HG03442 (cell line): ENCODE data around the gene MRPL14.

Source experiments
- ATAC-seq: cut with Tn5 transposase; IDR thresholded peaks from one replicate; pipeline ENCODE4 v1.9.1; 2021; ENCODE audit warnings: mild to moderate bottlenecking, moderate library complexity; ENCODE audit not compliant: unreplicated experiment

MRPL14 gene

DNA sequence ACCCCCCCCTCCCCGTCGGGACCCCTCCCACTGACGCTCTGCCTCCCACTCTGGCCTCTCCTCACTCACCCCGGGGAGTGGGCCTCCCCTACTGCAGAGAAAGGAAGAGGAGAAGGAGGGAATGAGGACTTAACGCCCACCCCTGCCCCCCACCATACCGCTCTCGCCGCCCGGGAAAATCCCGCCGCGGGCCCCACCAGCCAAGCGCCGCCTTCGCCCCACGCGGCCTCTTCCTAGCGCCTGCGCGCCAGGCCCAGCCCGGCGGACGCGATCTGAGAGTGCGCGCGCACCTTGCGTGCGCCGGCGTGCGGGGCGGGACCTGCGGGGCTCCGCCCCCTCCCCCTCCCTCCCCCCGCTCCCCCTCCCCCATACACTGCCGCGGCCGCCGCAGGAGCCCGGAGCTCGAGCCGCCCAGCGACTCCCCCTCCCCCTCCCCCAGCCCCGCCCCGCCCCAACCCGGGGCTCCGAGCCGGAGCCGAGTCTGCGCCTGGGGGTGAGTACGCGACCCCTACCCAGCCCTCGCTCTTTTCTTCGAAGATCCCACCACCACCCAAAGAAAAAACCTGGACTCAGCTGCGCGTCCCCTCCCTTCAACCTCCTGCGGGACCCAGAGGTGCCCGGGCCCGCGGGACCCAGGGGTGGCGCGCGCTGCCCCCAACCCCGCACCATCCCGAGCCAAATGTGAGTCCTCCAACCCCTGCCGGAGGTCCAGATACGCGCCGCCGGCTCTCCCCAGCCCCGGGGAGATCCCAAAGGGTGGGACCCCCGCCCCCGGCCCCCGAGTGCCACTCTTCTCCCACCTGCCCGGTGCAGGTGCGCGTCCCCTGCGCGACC, at the start of gene MRPL14, which contains the start of gene TMEM63B:
Gene MRPL14, minus strand, starts transcription at position 267 of the 834 bp plus-strand sequence. CDS start 10,841 bp downstream, outside the sequence.
Gene TMEM63B, plus strand, starts transcription at position 369 of the 834 bp plus-strand sequence. CDS start 7,031 bp downstream, outside the sequence.
- peak; percentile 67 for ATAC-seq

DNA sequence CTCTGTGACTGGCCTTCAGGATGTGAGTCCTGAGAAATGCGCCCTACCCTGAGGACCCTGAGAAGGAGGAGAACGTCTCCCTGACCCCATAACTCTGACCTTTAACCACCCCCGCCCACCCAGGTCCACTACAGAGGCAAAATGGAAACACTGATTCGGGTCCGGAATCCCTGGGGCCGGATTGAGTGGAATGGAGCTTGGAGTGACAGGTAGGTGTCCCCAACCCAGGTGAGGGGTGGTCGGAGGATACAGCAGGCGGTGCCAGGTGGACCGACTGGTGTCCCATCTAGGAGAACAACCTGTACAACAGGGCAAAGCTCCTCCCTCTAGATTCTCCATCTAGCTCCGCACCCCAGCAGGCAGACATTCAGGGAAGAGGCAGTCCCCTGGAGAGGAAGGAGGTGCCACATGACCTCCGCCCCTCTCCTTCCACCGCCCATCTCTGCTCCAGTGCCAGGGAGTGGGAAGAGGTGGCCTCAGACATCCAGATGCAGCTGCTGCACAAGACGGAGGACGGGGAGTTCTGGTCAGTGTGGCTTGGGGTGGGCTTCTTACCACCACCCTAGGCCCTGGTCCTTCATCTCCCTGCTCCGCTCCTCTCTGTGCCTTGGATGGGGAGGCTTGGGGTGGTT, 49.0 kb upstream of the MRPL14 start:
- ATAC-seq = no peak

DNA sequence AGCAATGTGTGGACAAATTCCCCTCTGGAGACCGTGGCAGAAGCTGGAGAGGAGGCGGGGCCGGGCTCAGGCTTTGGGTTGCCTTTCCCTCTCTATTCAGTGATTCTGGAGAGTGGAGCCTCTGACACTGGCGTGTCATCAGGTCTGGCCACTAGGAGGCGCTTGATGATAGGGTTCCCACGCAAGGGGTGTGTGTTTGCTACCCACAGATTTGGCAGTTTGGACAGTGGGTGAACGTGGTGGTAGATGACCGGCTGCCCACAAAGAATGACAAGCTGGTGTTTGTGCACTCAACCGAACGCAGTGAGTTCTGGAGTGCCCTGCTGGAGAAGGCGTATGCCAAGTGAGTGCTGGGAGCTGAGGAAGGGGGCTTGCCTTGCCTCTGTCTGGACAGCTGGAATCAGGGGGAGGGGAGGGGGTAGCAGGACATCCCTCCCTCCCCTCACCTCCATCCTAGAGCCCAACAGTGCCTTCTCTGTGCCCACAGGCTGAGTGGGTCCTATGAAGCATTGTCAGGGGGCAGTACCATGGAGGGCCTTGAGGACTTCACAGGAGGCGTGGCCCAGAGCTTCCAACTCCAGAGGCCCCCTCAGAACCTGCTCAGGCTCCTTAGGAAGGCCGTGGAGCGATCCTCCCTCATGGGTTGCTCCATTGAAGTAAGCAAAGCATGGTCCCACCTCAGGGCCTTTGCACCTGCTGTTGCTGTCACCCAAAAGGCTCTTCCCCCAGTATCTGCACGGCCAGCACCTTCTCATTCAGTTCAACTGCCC, 45.7 kb upstream of the MRPL14 start:
- ATAC-seq = peak; percentile 62

DNA sequence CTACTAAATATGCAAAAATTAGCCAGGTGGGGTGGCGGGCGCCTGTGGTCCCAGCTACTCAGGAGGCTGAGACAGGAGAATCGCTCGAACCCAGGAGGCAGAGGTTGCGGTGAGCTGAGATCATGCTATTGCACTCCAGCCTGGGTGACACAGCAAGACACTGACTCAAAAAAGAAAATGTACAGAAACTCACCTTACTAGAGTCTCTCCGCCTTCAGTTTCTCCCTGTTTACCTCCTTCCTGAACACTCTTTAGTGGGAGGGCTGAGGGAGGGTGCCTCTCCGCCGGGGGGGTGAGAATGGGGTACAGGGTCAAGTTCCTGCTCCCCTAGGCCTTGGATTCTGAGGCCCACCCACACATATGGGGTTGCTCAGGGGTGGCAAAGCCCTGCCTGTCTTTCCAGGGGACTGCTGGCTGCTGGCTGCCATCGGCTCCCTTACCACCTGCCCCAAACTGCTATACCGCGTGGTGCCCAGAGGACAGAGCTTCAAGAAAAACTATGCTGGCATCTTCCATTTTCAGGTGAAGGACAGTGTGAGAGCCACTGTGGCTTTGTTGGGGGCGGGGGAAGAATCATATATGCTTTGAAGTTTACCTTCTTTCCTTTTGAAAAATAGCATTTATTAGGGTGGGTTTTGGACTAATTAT, 44.8 kb upstream of the MRPL14 start:
- ATAC-seq = no peak

DNA sequence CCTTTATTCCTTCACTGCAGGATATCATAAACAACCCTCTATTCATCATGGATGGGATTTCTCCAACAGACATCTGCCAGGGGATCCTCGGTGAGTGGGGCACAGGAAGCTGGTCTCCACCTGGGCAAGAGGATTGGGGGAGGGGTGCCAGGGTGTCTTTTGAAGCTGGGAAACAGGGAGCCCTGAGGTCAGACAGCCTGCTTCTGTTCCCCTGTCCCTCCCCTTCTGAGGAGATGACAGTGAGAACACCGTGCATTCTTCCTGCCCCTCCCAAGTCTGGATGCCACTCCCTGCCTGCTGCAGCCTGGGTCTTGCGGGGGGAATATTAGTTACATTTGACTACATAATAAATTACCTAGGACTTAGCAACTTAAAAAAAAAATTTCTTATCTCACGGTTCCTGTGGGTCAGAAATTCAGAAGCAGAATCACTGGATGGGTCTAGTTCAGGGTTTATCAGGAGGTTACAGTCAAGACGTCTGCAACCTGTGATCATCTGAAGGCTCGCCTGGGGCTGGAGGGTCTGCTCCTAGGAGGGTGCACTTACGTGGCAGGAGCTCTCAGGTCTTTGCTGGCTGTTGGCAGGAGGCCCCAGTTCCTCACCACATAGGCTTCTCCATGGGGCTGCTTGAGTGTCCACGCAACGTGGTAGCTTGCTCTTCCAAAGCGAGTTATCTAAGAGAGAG, 42.8 kb upstream of the MRPL14 start:
- no peak for ATAC-seq

DNA sequence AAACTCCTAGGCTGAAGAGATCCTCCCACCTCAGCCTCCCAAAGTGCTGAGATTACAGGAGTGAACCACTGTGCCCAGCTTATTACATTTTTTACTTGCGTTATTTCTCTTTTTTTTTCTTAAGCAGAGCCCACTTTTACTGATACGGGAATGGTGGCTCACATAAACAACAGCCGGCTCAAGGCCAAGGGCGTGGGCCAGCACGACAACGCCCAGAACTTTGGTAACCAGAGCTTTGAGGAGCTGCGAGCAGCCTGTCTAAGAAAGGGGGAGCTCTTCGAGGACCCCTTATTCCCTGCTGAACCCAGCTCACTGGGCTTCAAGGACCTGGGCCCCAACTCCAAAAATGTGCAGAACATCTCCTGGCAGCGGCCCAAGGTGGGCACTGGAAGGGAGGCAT, 41.9 kb upstream of the MRPL14 start:
- ATAC-seq = no peak

DNA sequence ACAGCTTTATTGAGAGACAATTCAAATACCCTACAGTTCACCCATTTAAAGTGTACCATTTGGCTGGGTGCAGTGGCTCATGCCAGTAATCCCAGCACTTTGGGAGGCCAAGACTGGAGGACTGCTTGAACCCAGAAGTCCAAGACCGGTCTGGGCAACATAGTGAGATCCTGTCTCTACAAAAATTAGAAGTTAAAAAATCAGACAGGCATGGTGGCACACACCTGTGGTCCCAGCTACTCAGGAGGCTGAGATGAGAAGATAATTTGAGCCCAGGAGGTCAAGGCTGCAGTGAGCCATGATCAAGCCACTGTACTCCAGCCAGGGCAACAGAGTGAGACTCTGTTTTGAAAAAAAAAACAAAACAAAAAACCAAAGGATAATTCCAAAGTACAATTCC, 40.3 kb upstream of the MRPL14 start:
- ATAC-seq = no peak

DNA sequence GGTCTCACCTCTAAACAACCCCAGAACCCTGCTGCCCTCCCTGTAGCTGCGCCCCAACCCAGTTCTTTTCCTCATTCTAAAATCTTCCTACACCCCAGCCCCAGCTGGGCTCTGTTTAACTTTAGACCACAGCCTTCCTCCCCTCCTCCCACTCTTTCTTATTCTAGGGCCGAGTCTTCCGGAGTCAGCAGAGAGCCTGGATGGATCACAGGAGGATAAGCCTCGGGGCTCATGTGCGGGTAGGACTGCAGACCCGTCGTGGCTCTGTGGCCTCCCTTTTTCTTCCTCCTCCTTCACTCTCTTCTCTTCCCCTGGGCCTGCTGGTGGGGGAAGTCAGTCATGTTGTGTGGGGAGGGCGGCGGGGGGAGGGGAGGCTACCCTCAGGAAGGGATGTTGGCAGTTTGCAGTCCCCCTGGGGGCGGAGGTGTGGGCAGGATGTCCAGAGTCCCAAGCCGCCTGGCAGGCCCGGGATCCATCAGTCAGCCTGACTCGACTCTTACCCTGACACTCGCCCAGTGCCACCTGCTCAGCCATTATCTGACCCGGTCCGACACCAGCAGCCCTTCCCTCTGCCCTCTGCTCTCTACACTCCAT, 39.4 kb upstream of the MRPL14 start:
- ATAC-seq = no peak

DNA sequence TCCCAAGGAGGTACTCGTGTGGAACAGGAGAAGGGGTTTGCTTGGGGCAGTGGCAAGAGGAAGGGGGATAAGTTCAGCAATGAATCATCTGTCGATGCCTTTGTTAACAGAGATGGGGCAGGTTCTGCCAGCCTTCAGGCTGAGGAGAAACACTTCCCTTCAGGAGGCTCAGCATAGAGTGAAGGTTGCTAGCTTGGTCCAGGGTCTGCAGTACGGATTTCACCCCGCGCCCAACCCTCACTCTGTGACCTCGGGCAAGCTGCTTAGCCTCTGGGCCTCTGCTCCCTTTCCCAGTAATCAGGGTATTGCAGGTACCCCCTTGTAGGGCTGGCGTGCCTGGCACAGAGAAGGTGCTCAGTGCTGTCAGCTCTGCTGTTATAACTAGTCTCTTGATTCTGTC, 38.9 kb upstream of the MRPL14 start:
- ATAC-seq = no peak

DNA sequence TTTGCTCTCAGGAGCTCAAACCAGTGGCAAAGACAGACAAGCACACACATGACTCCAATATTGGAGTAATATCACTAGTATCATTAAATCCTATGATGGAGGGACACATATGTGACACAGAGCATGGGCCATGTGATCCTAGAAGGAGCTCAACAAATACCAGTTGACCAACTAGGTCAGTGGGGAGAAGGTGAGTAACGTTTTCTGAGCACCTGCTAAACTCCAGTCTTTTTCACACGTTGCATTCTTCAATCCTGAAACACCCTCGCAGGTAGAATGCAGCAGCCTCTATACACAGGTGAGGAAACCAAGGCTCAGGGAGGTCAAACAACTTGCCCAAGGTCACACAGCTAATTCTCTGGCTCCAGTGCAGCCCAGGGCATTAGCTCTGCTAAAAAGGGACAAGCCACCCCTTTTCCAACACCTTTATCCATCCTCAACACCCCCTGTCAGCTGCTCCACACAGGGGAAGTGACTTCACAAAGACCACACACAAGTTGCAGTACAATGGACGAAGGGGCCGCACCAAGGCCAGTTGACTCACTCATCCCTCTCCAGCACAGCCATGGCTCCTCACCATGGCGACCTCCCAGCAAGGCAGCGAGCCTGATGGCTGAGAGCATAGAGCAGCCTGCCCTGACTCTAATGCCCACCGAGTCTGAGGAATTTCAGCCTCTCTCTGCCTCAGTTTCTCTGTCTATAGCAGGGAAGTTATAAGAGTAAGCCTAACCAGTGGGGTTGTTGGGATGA, 35.8 kb upstream of the MRPL14 start:
- ATAC-seq = no peak

DNA sequence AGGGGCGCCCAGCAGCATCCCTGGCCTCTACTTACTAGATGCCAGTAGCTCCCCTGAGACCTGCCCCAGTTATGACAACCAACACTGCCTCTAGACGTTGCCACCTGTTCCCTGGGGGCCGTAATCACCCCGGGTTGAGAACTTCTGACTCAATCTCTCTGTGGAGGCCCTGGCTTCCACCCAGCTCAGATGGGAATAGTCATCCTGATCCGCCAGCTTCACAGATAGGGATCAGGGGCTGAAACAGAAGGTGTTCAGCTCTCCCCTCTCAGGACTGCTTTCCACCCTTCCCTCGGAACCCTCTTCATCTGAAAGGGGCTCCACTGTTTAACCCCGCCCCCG, 34.7 kb upstream of the MRPL14 start:
- ATAC-seq = no peak

DNA sequence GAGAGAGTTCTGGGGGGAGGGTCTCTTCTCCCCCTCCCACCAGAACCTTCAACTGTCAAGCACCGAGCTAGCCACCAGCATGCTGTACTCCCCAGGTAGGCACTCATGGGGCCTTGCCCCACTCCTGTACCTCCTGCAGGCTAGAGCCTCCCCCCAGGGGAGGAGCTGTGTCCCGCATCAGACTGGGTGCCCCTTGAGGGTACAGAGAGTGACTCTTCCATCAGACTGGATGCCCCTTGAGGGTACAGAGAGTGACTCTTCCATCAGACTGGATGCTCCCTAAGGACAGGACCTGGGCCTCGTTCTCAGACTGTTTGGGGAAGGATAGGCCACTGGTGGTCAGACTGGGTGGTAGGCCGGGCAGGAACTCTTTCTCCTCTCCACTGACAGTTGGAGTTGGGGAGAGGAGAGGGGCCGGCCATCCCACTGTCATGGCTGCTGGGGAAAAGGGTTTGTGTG, 31.5 kb upstream of the MRPL14 start, which contains the start of gene CAPN11:
Gene CAPN11, plus strand, starts transcription at position 51 of the 459 bp plus-strand sequence. Its CDS starts 29 bp downstream, at position 80.
- ATAC-seq = no peak

DNA sequence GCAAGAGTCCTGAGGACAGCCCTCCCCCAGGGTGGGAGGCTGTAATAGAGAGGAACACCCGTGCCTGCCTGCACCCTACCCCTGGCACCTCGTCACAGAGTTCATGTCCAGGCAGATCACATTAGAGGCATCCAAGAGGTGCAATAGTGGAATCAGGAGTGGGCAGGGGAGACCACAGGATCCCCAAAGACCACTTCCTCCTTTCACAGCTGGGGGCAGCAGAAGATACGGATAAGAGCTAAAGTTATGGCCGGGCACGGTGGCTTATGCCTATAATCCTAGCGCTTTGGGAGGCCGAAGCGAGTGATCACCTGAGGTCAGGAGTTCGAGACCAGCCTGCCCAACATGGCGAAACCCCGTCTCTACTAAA, 29.9 kb upstream of the MRPL14 start:
- no peak for ATAC-seq

DNA sequence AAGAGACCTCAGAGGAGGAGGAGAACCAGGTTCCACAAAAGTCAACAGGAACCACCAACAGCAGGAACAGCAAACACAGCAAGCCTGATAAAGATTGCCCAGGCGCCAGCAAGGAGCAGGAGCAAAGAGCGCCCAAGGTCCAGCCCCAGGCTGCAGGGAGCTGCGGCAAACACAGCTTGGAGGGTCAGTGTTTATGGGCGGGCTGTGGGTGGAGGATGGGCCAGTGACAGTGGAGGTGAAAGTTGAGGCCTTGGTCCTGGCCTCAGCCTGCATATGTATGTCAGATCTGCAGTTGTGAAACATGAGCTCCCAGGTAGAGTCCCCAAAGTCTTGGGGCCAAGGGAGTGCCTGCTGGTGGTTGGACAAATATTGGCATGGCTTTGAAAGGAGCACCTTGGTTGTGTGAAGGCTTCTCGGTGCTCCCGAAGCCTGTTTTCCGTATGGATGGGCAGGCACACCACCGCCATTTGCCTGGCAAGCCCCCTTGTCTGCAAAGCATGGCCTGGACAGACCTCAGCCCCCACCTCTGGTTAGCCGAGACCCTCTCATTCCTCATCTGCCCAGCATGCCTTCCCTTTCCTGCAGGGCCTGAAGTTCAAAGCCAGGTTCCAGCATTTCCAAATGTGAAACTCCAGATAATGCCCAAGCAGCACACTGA, 29.4 kb upstream of the MRPL14 start:
- no peak for ATAC-seq

DNA sequence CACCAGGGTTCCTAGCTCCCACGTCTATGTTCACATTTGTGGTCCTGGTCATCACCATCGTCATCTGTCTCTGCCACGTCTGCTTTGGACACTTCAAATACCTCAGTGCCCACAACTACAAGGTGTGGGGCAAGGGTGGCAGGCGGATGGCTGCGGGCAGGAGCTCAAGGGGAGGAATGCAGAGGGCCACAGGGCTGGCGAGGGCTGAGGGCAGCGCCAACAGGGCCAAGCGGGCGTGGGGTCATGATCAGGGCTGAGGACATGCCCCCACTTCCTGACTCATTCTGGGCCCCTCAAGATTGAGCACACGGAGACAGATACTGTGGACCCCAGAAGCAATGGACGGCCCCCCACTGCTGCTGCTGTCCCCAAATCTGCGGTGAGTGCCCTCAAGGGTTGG, 26.8 kb upstream of the MRPL14 start:
- ATAC-seq = no peak

DNA sequence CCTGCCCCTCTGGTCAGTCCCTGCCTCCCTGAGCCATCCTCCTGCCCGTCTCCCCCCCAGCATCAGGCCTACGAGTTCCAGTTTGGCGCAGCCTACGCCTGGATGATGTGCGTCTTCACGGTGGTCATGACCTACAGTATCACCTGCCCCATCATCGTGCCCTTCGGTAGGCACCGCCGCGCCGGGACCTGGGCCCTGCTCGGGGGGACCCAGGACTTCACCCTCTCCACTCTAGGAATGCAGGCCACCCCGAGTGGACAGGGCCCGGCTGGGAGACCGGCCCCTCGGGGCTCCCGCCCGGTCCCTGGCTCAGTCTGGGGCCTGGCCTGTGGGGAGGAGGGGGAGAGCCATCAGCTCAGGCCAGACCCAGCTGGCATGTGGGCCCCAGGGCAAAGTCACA, 25.3 kb upstream of the MRPL14 start:
- no peak for ATAC-seq

DNA sequence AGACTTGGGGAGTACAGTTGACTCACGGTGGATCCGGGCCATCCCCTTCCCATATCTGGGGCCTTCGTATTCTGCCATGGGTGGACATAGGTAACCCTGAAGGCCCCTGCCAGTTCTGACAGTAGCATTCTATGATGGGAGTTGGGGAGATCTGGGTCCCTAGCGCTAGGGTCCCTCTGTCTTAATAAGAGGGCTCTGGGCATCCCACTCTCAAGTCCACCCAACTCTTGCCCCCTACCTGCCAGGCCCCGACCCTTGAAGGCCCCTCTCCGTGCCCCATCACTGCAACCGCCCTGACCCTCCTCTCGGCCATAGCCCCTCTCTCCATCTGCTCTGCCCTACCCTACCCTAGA, 24.8 kb upstream of the MRPL14 start:
- ATAC-seq = no peak

DNA sequence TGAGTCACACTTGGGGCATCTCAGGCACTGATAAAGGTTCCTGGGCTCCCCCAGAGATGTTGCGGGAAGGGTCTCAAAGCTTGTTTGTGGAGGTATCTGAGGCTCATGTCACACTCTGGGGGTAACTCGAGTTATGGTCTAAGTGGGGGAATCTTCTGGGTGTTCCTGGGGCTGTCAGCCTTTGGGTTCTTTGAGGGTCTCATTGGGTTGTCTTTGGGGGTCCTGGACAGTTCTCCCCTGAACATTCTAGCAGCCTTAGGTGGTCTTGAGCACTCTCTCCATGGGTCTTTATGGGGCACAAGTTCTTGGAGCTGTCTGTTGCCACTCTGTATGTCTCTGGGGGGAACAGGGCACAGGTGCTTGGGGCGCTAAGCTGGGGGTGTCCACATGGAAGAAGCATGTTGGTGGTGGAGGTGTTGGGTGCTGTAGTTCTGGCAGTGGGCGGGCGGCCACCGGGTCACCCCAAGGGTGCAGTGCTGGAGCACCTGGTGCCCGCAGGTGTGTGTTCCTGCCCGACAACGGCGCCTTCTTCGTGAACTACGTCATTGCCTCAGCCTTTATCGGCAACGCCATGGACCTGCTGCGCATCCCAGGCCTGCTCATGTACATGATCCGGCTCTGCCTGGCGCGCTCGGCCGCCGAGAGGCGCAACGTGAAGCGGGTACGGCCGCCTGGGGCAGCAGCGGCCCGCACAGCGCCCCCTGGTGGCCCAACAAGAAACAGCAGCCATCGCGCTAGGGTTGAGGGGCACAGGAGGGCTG, 24.3 kb upstream of the MRPL14 start:
- peak; percentile 76 for ATAC-seq
